Activated T-helper 2 cell treated with anti-CD3 and anti-CD28 coated beads, Interferon-gamma antibody, Interleukin-2, Interleukin-4, amounts not matched to agents 10 μg/mL and 5 μg/mL and 100 μg/mL, durations not matched to agents 14 hours and 24 hours and 36 hours (primary cell): ENCODE data around the gene FOXJ3. TPM values are rescaled to one million over a fixed set of nuclear protein-coding genes. Genes with fewer than 3 reads are reported as not detected.
A peak's percentile ranks its signal among the peaks of the same experiment; 100 is the strongest.

Experiments
- DNase-seq: peaks from one replicate; pipeline ENCODE4 v3.0.0; 2021; ENCODE audit warnings: low spot score
- H3K27ac Mint-ChIP-seq: one replicate; pipeline ENCODE4 v1.8.0; 2021; ENCODE audit warnings: mixed read lengths
- H3K27me3 Mint-ChIP-seq: one replicate; pipeline ENCODE4 v1.8.0; 2021; ENCODE audit warnings: low read depth, mixed read lengths
- H3K36me3 Mint-ChIP-seq: one replicate; pipeline ENCODE4 v1.8.0; 2021; ENCODE audit warnings: low read depth, mixed read lengths
- H3K4me1 Mint-ChIP-seq: one replicate; pipeline ENCODE4 v1.8.0; 2021; ENCODE audit warnings: low read depth, mixed read lengths
- H3K4me3 Mint-ChIP-seq: one replicate; pipeline ENCODE4 v1.8.0; 2021; ENCODE audit warnings: low read depth, mild to moderate bottlenecking, moderate library complexity, mixed read lengths
- H3K9me3 Mint-ChIP-seq: one replicate; pipeline ENCODE4 v1.8.0; 2021; ENCODE audit warnings: mixed read lengths
- intact Hi-C: fragments of 100-400 bp; cut with micrococcal nuclease; formaldehyde crosslinking; loops from one replicate; pipeline ENCODE4 v1.15.1; 2023
- total RNA-seq: library from RNA; stranded (reverse); gene quantifications from 2 replicates; pipeline ENCODE4 v1.2.3, GENCODE V29; 2022

Gene FOXJ3
- total RNA-seq, 1 donor from 2014 or later = 46.4 TPM

- no peaks in the 10 kb centered on the region for H3K27me3 Mint-ChIP-seq
- no peak overlapping the region for H3K4me3 Mint-ChIP-seq
- no peaks in the 10 kb centered on the region for H3K4me1 Mint-ChIP-seq
- no peaks in the 10 kb centered on the region for H3K9me3 Mint-ChIP-seq
- intact Hi-C loops = no loop called here
- no peak for DNase-seq
- H3K27ac Mint-ChIP-seq = peak overlapping the region; percentile 3
- H3K36me3 Mint-ChIP-seq = peaks cover 43% of the 10 kb centered on the region
Measured at GRCh38 chr1:42186152-42186551, 148.9 kb downstream of the FOXJ3 start.

GRCh38 chr1:42184616-42185015 lies 150.4 kb downstream of the FOXJ3 start:
- Mint-ChIP-seq H3K4me1 (no peaks in the 10 kb centered on the region), H3K27ac (no peak overlapping the region), H3K9me3 (no peaks in the 10 kb centered on the region), H3K36me3 (peaks cover 39% of the 10 kb centered on the region), H3K4me3 (no peak overlapping the region), H3K27me3 (no peaks in the 10 kb centered on the region)
- intact Hi-C loops = no loop called here
- DNase-seq = no peak

- H3K4me1 Mint-ChIP-seq = no peaks in the 10 kb centered on the region
- no peak overlapping the region for H3K27ac Mint-ChIP-seq
- H3K36me3 Mint-ChIP-seq = peaks cover 35% of the 10 kb centered on the region
- H3K27me3 Mint-ChIP-seq = no peaks in the 10 kb centered on the region
- intact Hi-C loops = no loop called here
- no peak overlapping the region for H3K4me3 Mint-ChIP-seq
- H3K9me3 Mint-ChIP-seq = no peaks in the 10 kb centered on the region
- DNase-seq = no peak
Measured at GRCh38 chr1:42183957-42184268, 151.1 kb downstream of the FOXJ3 start.

- H3K27me3 Mint-ChIP-seq = no peaks in the 10 kb centered on the region
- no peak overlapping the region for H3K27ac Mint-ChIP-seq
- peaks cover 35% of the 10 kb centered on the region for H3K36me3 Mint-ChIP-seq
- H3K4me1 Mint-ChIP-seq = no peaks in the 10 kb centered on the region
- no peak for DNase-seq
- no peaks in the 10 kb centered on the region for H3K9me3 Mint-ChIP-seq
- H3K4me3 Mint-ChIP-seq = no peak overlapping the region
- intact Hi-C loops = no loop called here
Measured at GRCh38 chr1:42183210-42183956, 151.7 kb downstream of the FOXJ3 start.

GRCh38 chr1:42181687-42182086 lies 153.3 kb downstream of the FOXJ3 start:
- Mint-ChIP-seq H3K4me3 (no peak overlapping the region), H3K27ac (no peak overlapping the region), H3K4me1 (no peaks in the 10 kb centered on the region), H3K27me3 (no peaks in the 10 kb centered on the region), H3K36me3 (peaks cover 30% of the 10 kb centered on the region), H3K9me3 (no peaks in the 10 kb centered on the region)
- intact Hi-C loops = no loop called here
- no peak for DNase-seq

- no peak for DNase-seq
- intact Hi-C loops = loop anchor here (5.0 kb wide), 1 partner anchor 152 kb away; no protein-coding TSS in a partner anchor
- Mint-ChIP-seq H3K27me3 (no peaks in the 10 kb centered on the region), H3K36me3 (peaks cover 21% of the 10 kb centered on the region), H3K9me3 (no peaks in the 10 kb centered on the region), H3K4me3 (no peak overlapping the region), H3K4me1 (no peaks in the 10 kb centered on the region), H3K27ac (no peak overlapping the region)
Measured at GRCh38 chr1:42179900-42180329, 155.1 kb downstream of the FOXJ3 start.

GRCh38 chr1:42179275-42179674 lies 155.8 kb downstream of the FOXJ3 start:
- DNase-seq = no peak
- H3K9me3 Mint-ChIP-seq = no peaks in the 10 kb centered on the region
- intact Hi-C loops = loop anchor here (5.0 kb wide), 1 partner anchor 153 kb away; no protein-coding TSS in a partner anchor
- no peak overlapping the region for H3K4me3 Mint-ChIP-seq
- H3K4me1 Mint-ChIP-seq = no peaks in the 10 kb centered on the region
- peaks cover 17% of the 10 kb centered on the region for H3K36me3 Mint-ChIP-seq
- no peak overlapping the region for H3K27ac Mint-ChIP-seq
- no peaks in the 10 kb centered on the region for H3K27me3 Mint-ChIP-seq

GRCh38 chr1:42178249-42178648 lies 156.8 kb downstream of the FOXJ3 start:
- Mint-ChIP-seq H3K4me1 (no peaks in the 10 kb centered on the region), H3K4me3 (no peak overlapping the region)
- no peak for DNase-seq

GRCh38 chr1:42177541-42177981 lies 157.5 kb downstream of the FOXJ3 start:
- no peak for DNase-seq
- Mint-ChIP-seq H3K36me3 (peaks cover 17% of the 10 kb centered on the region), H3K4me1 (no peaks in the 10 kb centered on the region), H3K4me3 (no peak overlapping the region), H3K27me3 (no peaks in the 10 kb centered on the region), H3K27ac (no peak overlapping the region), H3K9me3 (no peaks in the 10 kb centered on the region)
- intact Hi-C loops = loop anchor here (5.0 kb wide), 1 partner anchor 155 kb away; no protein-coding TSS in a partner anchor

More at GRCh38 chr1:42178249-42178648, 156.8 kb downstream of the FOXJ3 start:
- Mint-ChIP-seq H3K27me3 (no peaks in the 10 kb centered on the region), H3K36me3 (peaks cover 17% of the 10 kb centered on the region), H3K27ac (no peak overlapping the region), H3K9me3 (no peaks in the 10 kb centered on the region)
- intact Hi-C loops = loop anchor here (5.0 kb wide), 1 partner anchor 154 kb away; no protein-coding TSS in a partner anchor

GRCh38 chr1:42176902-42177519 lies 158.0 kb downstream of the FOXJ3 start:
- H3K27ac Mint-ChIP-seq = no peak overlapping the region
- H3K36me3 Mint-ChIP-seq = peaks cover 17% of the 10 kb centered on the region
- no peak for DNase-seq
- H3K4me1 Mint-ChIP-seq = no peaks in the 10 kb centered on the region
- intact Hi-C loops = loop anchor here (5.0 kb wide), 1 partner anchor 155 kb away; no protein-coding TSS in a partner anchor
- H3K4me3 Mint-ChIP-seq = no peak overlapping the region
- no peaks in the 10 kb centered on the region for H3K27me3 Mint-ChIP-seq
- no peaks in the 10 kb centered on the region for H3K9me3 Mint-ChIP-seq

GRCh38 chr1:42175314-42176054 lies 159.6 kb downstream of the FOXJ3 start:
- H3K27ac Mint-ChIP-seq = no peak overlapping the region
- no peaks in the 10 kb centered on the region for H3K9me3 Mint-ChIP-seq
- no peaks in the 10 kb centered on the region for H3K4me1 Mint-ChIP-seq
- intact Hi-C loops = loop anchor here (5.0 kb wide), 1 partner anchor 157 kb away; no protein-coding TSS in a partner anchor
- DNase-seq = no peak
- H3K4me3 Mint-ChIP-seq = no peak overlapping the region
- H3K27me3 Mint-ChIP-seq = no peaks in the 10 kb centered on the region
- peaks cover 9% of the 10 kb centered on the region for H3K36me3 Mint-ChIP-seq

- Mint-ChIP-seq H3K27ac (no peak overlapping the region), H3K27me3 (no peaks in the 10 kb centered on the region), H3K36me3 (peaks cover 5% of the 10 kb centered on the region), H3K9me3 (no peaks in the 10 kb centered on the region), H3K4me3 (no peak overlapping the region), H3K4me1 (no peaks in the 10 kb centered on the region)
- intact Hi-C loops = no loop called here
- no peak for DNase-seq
Measured at GRCh38 chr1:42173961-42174735, 160.9 kb downstream of the FOXJ3 start.
